NCI-H2107 treated with DMSO at 0.1 percent for 48 hours (cell line): Measurements from ENCODE around the gene FAM120C.

Experiments used
- DNase-seq: peaks from one replicate; lab custom pipeline; 2025; ENCODE audit not compliant: unreplicated experiment; lab: John Stamatoyannopoulos, UW

FAM120C gene, protein sequence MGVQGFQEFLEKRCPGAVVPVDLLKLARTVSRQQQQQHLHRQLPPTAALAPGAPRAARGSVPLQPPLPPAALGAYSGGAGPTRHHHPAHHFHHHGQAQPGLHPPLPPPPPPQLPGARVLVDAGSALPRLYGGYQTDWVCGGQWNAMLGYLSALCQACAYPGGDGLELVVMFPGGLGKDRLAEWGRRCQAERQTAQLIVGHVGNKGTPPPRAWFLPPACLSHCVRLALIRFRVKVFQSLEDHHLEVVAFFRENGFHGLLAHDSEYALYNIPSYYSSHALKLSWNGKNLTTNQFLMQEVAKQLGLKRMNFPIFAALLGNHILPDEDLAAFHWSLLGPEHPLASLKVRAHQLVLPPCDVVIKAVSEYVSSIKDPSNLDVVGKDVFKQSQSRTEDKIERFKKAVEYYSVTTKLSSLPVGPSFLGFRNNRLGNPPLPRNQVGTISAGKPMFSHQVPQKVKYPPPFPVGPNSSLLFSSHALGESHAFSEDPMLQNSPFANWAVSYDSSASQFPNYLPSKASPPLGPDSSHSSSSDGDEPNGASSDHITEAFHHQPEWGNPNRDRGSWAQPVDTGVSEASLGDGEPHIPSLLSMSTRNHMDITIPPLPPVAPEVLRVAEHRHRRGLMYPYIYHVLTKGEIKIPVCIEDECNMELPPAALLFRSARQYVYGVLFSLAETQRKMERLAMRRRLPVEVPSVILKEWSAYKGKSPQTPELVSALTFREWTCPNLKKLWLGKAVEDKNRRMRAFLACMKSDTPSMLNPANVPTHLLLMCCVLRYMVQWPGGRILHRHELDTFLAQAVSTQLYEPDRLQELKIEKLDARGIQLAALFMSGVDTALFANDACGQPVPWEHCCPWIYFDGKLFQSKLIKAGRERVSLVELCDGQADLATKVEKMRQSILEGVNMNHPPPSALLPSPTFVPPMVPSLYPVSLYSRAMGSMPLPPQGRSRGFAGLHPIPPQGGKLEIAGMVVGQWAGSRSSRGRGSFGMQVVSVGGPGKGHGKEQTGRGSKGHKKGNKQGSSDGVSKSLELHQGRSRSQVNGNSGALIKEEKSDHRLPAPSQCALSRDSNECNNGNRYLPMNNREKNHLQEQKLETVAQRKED

DNA sequence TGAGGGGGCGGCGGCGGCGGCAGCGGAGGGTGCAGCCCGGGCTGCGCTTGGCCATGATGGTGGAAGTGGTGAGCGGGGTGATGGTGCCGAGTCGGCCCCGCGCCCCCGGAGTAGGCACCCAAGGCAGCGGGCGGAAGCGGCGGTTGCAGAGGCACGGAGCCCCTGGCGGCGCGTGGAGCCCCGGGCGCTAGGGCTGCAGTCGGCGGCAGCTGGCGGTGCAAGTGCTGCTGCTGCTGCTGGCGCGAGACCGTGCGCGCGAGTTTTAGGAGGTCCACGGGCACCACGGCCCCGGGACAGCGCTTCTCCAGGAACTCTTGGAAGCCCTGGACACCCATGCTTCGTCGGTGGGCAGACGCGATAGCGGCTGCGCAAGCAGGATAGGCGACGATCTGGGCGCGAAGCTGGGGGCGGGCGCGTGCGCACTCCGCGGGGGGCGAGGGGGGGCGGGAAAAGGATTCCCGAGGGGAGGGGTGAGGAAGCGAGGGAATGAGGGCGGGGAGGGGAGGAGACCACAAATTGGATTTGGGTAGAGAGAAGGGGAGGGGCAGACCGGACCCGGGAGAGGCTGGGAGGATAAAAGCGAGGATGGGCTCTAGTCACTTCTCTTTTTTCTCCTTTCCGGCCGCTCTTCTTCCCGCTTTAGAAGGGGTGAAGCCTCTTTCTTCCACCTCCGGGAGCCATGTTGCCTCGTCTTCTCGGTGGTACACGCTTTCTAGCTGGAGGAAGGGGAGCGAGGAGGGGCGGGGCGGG, at the start of gene FAM120C:
Gene FAM120C, minus strand, starts transcription at position 391 of the 750 bp plus-strand sequence. Its CDS starts 56 bp downstream, at position 335.
- peak; percentile 54 for DNase-seq

GRCh38 chrX:54230435-54231148, 47.5 kb upstream of the FAM120C start:
- DNase-seq, result no peak

DNA sequence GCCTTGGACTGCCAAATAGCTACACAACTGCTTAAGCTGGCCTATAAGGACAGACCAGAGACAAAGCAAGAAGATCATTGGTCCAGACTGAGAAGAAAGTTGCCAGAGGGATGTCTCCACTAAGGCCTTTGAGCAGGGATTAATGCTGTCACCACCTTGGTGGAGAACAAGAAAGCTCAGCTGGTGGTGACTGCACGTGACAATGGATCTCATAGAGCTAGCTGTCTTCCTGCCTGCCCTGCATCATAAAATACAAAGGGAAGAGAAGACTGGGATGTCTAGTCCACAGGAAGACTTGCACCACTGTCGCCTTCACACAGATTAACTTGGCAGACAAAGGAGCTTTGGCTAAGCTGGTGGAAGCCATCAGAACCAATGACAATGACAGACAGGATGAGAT, 40.5 kb upstream of the FAM120C start:
- no peak for DNase-seq

GRCh38 chrX:54213603-54214002, 30.5 kb upstream of the FAM120C start:
- no peak for DNase-seq

GRCh38 chrX:54208531-54208930, 25.5 kb upstream of the FAM120C start:
- no peak for DNase-seq

- no peak for DNase-seq
Measured at GRCh38 chrX:54198262-54198661, 15.2 kb upstream of the FAM120C start.

GRCh38 chrX:54194982-54195588, 12.0 kb upstream of the FAM120C start:
- DNase-seq, result no peak

DNA sequence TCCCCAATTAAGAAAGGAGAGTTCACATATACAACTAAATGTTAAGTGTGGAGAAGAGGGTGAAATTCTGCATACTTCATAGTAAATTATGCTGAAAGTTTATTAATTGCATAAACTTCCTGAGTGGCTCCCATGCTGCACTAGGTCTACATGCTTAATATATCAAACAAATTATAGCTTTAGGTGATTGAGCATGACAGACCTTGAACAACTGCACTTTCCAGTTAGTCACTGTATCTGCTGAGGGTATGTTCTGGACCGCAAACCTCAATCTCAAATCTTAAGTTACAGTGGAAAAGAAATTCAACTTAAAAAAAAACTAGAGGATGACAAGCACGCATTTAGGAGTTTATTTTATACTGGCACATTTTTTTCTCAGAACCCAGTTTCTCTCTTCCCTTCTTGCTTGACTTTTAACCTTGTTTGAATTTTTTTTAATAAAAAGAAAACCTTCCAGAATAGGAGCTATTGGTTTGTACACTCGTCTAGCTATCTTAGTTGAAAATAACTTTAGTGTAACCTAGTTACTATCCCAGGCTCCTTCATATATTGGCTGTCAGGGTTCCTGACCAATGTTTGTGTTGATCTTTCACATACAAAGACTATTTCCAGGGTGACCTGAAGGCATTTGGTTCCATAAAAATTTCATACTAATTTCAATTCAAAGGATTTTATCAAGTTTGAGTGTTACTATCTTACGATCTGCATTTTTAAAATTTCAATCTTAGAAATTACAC, 10.2 kb upstream of the FAM120C start:
- no peak for DNase-seq

GRCh38 chrX:54184474-54184873, 1.4 kb upstream of the FAM120C start:
- no peak for DNase-seq

DNA sequence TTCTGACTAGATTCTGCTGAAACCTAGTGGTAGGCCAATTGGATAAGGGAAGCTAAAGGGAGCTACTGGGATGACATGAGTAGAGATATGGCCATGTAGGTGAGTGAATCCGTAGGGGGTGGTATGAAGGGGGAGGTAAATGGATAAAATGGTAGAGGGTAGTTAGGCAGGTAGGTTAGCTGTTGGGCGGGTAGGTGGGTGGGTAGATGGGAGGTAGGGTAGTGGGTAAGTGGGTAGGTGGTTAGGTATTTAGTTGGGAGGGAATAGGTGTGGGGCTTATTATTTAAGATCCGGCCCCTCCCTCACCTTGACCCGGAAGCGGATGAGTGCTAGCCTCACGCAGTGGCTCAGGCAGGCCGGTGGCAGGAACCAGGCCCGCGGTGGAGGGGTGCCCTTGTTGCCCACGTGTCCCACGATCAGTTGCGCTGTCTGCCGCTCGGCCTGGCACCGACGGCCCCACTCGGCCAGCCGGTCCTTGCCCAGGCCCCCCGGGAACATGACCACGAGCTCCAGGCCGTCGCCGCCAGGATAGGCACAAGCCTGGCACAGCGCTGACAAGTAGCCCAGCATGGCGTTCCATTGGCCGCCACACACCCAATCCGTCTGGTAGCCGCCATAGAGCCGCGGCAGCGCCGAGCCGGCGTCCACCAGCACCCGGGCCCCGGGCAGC, 725 bp downstream of the FAM120C start:
- DNase-seq, result peak; percentile 20

DNA sequence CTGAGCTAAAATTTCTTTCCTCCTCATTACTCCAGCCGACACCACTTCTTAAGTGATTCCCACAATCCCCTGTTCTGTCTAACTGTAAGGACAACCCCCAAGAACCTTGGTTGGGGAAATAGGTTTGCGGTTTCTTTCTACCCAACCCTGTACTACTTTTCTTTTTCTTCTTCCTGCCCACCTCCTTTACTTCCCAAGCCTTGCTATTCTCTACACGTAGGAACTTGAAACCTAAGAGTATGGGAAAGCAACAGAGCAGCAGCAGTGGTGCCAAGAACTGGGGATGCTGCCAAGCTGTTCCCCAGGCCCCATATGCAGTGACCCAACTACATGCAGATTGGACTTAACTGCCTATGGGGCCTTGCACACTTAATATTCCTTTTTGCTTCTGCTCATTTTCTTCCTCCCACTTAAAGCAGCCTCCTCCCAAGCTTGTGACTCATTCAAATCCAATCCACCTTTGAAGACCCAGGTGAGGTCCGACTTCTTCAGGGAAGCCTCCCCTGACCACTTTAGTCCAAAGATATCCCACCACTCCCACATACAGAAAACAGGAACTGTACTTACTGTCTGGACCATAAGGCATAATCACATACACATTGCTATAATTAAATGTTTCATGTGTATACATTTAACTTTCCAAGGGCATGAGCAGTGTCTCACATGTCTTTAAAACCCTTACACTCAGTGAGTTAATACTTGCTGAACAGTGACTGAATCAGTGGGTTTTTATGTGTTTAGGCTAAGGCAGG, 1.7 kb downstream of the FAM120C start:
- DNase-seq, result peak; percentile 4

DNA sequence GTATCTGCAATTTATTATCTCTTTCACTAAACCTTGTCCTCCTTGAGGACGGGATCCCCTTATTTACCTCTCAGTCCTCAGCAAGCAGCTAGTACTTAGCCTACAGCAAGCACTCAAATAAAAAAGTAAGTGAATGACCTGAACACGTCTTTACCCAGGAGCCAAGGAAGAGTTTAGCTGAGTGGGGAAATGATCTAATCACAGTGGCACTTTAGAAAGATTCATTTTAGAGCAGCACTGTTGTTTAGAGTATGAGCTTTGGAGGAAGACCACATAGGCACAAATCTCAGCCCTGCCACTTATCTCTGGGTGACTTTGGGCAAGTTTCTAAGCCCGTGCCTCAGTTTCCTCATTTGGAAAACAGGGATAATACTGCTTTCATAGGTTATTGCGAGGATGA, 2.7 kb downstream of the FAM120C start:
- DNase-seq, result no peak

- DNase-seq, result no peak
Measured at GRCh38 chrX:54178100-54178940, 4.7 kb downstream of the FAM120C start.

GRCh38 chrX:54177306-54177705, 5.7 kb downstream of the FAM120C start:
- no peak for DNase-seq

- DNase-seq, result no peak
Measured at GRCh38 chrX:54173791-54174190, 9.3 kb downstream of the FAM120C start.

GRCh38 chrX:54172455-54172854, 10.6 kb downstream of the FAM120C start:
- no peak for DNase-seq
